ENCODE data around the gene BLVRB.

DNA sequence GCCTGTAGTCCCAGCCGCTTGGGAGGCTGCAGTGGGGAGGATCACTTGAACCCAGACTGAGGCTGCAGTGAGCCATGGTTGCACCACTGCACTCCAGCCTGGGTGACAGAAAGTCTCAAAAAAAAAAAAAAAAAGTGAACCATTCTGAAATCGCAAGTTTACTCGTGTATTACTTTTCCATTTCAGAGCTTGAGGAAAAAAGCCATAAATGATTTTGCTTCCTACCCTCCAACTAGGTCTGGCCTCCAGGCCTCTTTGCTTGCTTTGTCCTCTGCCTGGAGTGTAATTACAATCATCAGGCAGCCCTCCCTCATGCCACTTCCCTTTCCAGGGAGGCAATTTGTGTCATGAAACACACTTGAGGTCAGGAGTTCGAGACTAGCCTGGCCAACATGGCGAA, 8.5 kb downstream of the BLVRB start:
- TF ChIP-seq POLR2A (IDR thresholded peaks at IDR 0.05) (no peak), POLR2AphosphoS5 (IDR thresholded peaks at IDR 0.05) (no peak)
- TF ChIP-seq, protein P1, sequence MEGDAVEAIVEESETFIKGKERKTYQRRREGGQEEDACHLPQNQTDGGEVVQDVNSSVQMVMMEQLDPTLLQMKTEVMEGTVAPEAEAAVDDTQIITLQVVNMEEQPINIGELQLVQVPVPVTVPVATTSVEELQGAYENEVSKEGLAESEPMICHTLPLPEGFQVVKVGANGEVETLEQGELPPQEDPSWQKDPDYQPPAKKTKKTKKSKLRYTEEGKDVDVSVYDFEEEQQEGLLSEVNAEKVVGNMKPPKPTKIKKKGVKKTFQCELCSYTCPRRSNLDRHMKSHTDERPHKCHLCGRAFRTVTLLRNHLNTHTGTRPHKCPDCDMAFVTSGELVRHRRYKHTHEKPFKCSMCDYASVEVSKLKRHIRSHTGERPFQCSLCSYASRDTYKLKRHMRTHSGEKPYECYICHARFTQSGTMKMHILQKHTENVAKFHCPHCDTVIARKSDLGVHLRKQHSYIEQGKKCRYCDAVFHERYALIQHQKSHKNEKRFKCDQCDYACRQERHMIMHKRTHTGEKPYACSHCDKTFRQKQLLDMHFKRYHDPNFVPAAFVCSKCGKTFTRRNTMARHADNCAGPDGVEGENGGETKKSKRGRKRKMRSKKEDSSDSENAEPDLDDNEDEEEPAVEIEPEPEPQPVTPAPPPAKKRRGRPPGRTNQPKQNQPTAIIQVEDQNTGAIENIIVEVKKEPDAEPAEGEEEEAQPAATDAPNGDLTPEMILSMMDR (IDR thresholded peaks at IDR 0.05): no peak

Measured in gastroesophageal sphincter (tissue), 3 donors.